Measurements from ENCODE around the gene KRT32.
"Not testable (repeated sequence)": the region's sequence is repeated elsewhere in the genome, so short reads cannot be mapped to it uniquely, and the experiment has no call there.

KRT32 gene

GRCh38 chr17:41428591-41429291 lies 38.4 kb downstream of the KRT32 start:
- no peak for DNase-seq (ENCODE audit: low read depth in 2 of 2)

- DNase-seq (ENCODE audit: low read depth in 2 of 2): no peak
These were observed 43.0 kb downstream of the KRT32 start, which contains the start of gene KRT37 for GRCh38 chr17:41424111-41424635. TSS of gene KRT37 (minus strand) at chr17:41424585. CDS start at chr17:41424523, 62 bp downstream.

GRCh38 chr17:41422586-41422985 lies 44.6 kb downstream of the KRT32 start:
- not testable (repeated sequence) for DNase-seq (ENCODE audit: low read depth in 2 of 2)

- no peak for DNase-seq (ENCODE audit: low read depth in 2 of 2)
These were observed 45.6 kb downstream of the KRT32 start for GRCh38 chr17:41421617-41422016.

GRCh38 chr17:41421116-41421515 lies 46.1 kb downstream of the KRT32 start:
- no peak for DNase-seq (ENCODE audit: low read depth in 2 of 2)

- DNase-seq (ENCODE audit: low read depth in 2 of 2): no peak
These were observed 47.1 kb downstream of the KRT32 start for GRCh38 chr17:41420134-41420533.

GRCh38 chr17:41419716-41420115 lies 47.5 kb downstream of the KRT32 start:
- no peak for DNase-seq (ENCODE audit: low read depth in 2 of 2)

- no peak for DNase-seq (ENCODE audit: low read depth in 2 of 2)
These were observed 48.9 kb downstream of the KRT32 start for GRCh38 chr17:41418116-41418860.

GRCh38 chr17:41417576-41418015 lies 49.6 kb downstream of the KRT32 start:
- DNase-seq (ENCODE audit: low read depth in 2 of 2): no peak

GRCh38 chr17:41417127-41417526 lies 50.1 kb downstream of the KRT32 start:
- DNase-seq (ENCODE audit: low read depth in 2 of 2): no peak

- no peak for DNase-seq (ENCODE audit: low read depth in 2 of 2)
These were observed 50.7 kb downstream of the KRT32 start for GRCh38 chr17:41416479-41416878.

- DNase-seq (ENCODE audit: low read depth in 2 of 2): no peak
These were observed 51.3 kb downstream of the KRT32 start for GRCh38 chr17:41415833-41416335.

GRCh38 chr17:41415411-41415810 lies 51.8 kb downstream of the KRT32 start:
- no peak for DNase-seq (ENCODE audit: low read depth in 2 of 2)

- DNase-seq (ENCODE audit: low read depth in 2 of 2): no peak
These were observed 53.2 kb downstream of the KRT32 start for GRCh38 chr17:41413982-41414381.

- DNase-seq (ENCODE audit: low read depth in 2 of 2): no peak
These were observed 53.7 kb downstream of the KRT32 start for GRCh38 chr17:41413353-41413957.

- DNase-seq (ENCODE audit: low read depth in 2 of 2): no peak
These were observed 55.9 kb downstream of the KRT32 start for GRCh38 chr17:41411072-41411840.
